ENCODE results near the gene ELMOD1.

DNA sequence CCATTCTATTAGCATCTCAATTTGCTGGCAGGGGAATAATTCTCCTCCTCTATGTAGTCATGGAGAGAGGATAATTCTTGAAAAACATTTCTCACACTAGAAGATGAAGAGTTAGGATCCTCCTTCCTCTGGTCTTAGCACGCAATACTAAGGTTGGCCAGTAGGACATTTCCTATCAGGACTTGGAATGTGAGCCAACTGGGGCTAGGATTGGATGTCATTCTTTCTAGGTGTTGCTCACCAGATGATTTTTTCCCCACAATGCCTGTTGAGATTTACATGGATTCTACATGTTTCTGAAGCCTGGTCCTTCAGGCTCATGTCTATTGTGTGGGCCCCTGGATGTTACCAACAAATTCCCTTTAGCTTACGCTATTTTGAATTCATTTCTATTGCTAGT lies 92.9 kb downstream of the ELMOD1 start:
- TF ChIP-seq, protein P1, sequence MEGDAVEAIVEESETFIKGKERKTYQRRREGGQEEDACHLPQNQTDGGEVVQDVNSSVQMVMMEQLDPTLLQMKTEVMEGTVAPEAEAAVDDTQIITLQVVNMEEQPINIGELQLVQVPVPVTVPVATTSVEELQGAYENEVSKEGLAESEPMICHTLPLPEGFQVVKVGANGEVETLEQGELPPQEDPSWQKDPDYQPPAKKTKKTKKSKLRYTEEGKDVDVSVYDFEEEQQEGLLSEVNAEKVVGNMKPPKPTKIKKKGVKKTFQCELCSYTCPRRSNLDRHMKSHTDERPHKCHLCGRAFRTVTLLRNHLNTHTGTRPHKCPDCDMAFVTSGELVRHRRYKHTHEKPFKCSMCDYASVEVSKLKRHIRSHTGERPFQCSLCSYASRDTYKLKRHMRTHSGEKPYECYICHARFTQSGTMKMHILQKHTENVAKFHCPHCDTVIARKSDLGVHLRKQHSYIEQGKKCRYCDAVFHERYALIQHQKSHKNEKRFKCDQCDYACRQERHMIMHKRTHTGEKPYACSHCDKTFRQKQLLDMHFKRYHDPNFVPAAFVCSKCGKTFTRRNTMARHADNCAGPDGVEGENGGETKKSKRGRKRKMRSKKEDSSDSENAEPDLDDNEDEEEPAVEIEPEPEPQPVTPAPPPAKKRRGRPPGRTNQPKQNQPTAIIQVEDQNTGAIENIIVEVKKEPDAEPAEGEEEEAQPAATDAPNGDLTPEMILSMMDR (IDR thresholded peaks at IDR 0.05), result no peak
- no peak for TF ChIP-seq POLR2A (IDR thresholded peaks at IDR 0.05)

Measured in thyroid gland (tissue), 4 donors.